ENCODE data around the gene DENND6B.
A peak's percentile ranks its signal among the peaks of the same experiment; 100 is the strongest.

DENND6B gene

DNA sequence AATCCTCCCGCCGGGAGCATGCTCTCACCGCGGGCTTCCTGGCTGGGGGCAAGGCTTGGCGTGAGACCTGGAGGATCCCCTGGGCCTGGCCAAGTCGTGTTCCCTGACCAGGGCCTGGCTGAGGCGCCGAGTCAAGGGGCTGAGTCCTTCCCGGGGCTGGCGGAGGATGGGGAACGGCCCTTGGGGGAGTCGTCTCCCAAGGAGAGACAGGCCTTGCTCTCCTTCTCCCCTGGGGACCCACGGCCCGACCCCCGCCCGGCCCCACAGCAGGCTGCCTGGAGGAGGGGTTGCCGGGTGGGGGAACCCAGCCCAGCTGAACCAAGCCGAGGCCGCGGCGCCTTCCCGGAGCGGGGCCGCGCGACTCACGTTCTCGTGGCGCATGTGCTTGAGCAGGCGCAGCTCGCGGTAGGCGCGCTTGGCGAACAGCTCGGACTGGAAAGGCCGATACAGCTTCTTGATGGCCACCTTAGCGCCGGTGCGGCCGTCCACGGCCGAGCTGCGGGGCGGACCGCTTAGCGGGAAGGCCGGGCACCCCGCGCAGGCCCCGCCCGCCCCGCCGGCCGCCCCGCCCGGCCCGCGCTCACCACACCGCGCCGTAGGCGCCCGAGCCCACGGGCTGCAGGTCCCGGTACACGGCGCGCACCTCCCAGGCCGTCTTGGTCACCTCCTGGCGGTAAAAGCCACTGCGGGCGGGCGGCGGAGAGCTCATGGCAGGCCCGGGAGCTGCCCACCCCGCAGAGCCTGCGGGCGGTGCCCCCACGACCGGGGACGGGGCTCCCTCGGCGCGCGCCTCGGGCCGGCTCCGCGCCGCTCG, 65.8 kb downstream of the DENND6B start:
- DNase-seq: peak in 26 of 56 donors; percentile 15 to 72 (median 42)

DNA sequence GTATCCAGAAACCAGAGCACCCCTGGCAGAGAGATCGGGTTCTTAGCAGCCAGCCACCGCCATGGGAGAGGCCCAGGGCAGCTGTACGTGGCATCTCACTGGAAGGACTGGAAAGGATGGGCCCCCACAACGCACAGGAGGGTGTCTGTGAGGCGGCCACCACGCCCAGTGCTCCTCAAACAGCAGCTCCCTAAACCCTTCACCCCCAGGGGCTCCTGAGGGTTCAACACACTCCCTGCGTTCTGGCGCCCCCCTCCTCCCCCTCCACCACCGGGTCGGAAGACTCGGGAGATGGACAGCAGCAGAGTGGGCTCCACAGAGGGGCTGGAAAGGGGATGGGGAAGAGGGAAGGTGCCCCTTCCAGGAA, 66.4 kb downstream of the DENND6B start:
- peak in 1 of 56 donors; percentile 31 for DNase-seq

DNA sequence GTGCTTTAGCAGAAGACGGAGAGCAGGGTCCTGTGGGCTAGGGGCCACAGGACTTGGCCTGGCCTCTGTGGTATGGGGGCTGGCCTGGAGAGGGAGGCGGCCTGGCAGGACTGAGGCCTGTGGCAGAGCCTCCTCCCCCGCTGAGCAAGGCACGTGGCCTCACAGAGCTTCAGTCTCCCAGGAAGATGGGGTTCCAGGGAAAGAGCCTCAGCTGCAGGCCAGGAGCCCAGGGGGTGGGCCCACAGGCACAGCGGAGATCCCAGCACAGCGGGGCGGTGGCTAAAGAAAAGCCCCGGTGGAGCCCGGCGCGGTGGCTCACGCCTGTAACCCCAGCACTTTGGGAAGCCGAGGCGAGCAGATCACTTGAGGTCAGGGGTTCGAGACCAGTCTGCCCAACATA, 67.5 kb downstream of the DENND6B start:
- peak in 6 of 56 donors; percentile 8 to 39 (median 35) for DNase-seq
